HepG2 (cell line): Measurements from ENCODE around the gene SLC25A36. TPM values are rescaled to one million over a fixed set of nuclear protein-coding genes. Genes with fewer than 3 reads are reported as not detected.
A peak's percentile ranks its signal among the peaks of the same experiment; 100 is the strongest.

Source experiments
- AHDC1 ChIP-seq: sonication (generic); formaldehyde crosslinking; IDR thresholded peaks from 2 replicates; pipeline ENCODE4 v1.5.1; 2020; ENCODE audit warnings: mild to moderate bottlenecking, missing genetic modification reagents, borderline replicate concordance
- CREM ChIP-seq, 2 experiments: sonication (generic) in 1 of 2; formaldehyde crosslinking in 1 of 2; IDR thresholded peaks; 2 replicates each; pipeline versions ENCODE4 v1.4.0 to v1.6.1; 2016 to 2020; ENCODE audit warnings: antibody characterized with exemption in 1 of 2, mild to moderate bottlenecking in 1 of 2, missing genetic modification reagents in 1 of 2
- EED ChIP-seq: sonication (generic); formaldehyde crosslinking; IDR thresholded peaks from 2 replicates; pipeline ENCODE4 v1.5.0; 2020; ENCODE audit warnings: mild to moderate bottlenecking, missing genetic modification reagents
- FOXO1 ChIP-seq: sonication (generic); formaldehyde crosslinking; IDR thresholded peaks from 2 replicates; pipeline ENCODE4 v1.4.0; 2020; ENCODE audit warnings: missing genetic modification reagents
- HNRNPK ChIP-seq: fragments of 200-400 bp; formaldehyde crosslinking; IDR thresholded peaks from 2 replicates; pipeline ENCODE4 v1.6.1; 2018; ENCODE audit warnings: low read length, low read depth, moderate library complexity, mild to moderate bottlenecking; ENCODE audit not compliant: poor library complexity, severe bottlenecking
- MAFF ChIP-seq: IDR thresholded peaks from 2 replicates; pipeline ENCODE4 v1.6.1; 2011; ENCODE audit warnings: low read depth, low read length, improper control_type of control experiment
- MLLT10 ChIP-seq: sonication (generic); formaldehyde crosslinking; IDR thresholded peaks from 2 replicates; pipeline ENCODE4 v1.4.0; 2020; ENCODE audit warnings: missing genetic modification reagents
- ONECUT2 ChIP-seq: sonication (generic); formaldehyde crosslinking; IDR thresholded peaks from 2 replicates; pipeline ENCODE4 v1.4.0; 2020; ENCODE audit warnings: missing genetic modification reagents
- PRDM10 ChIP-seq: sonication (generic); formaldehyde crosslinking; IDR thresholded peaks from 2 replicates; pipeline ENCODE4 v1.4.0; 2020; ENCODE audit warnings: low read depth, missing genetic modification reagents
- ZBTB3 ChIP-seq: sonication (generic); formaldehyde crosslinking; IDR thresholded peaks from 2 replicates; pipeline ENCODE4 v1.4.0; 2020; ENCODE audit warnings: low read depth, mild to moderate bottlenecking, moderate library complexity, missing genetic modification reagents, borderline replicate concordance
- ZFP36L2 ChIP-seq: sonication (generic); formaldehyde crosslinking; IDR thresholded peaks from 2 replicates; pipeline ENCODE4 v1.4.0; 2020; ENCODE audit warnings: missing genetic modification reagents
- ZFYVE20 ChIP-seq: sonication (generic); formaldehyde crosslinking; IDR thresholded peaks from 2 replicates; pipeline ENCODE4 v1.8.0; 2023; ENCODE audit warnings: low read depth, mild to moderate bottlenecking, moderate library complexity, missing genetic modification reagents, borderline replicate concordance
- ZNF12 ChIP-seq: sonication (generic); formaldehyde crosslinking; IDR thresholded peaks from 2 replicates; pipeline ENCODE4 v1.5.0; 2020; ENCODE audit warnings: missing genetic modification reagents
- ZNF264 ChIP-seq: sonication (generic); formaldehyde crosslinking; IDR thresholded peaks from 2 replicates; pipeline ENCODE4 v1.4.0; 2020; ENCODE audit warnings: missing genetic modification reagents
- ZNF607 ChIP-seq: sonication (generic); formaldehyde crosslinking; IDR thresholded peaks from 2 replicates; pipeline ENCODE4 v1.5.1; 2020; ENCODE audit warnings: missing genetic modification reagents, mild to moderate bottlenecking, borderline replicate concordance
- ZNF879 ChIP-seq: sonication (generic); formaldehyde crosslinking; IDR thresholded peaks from 2 replicates; pipeline ENCODE4 v1.8.1; 2023; ENCODE audit warnings: missing genetic modification reagents
- ZUFSP ChIP-seq: sonication (generic); formaldehyde crosslinking; IDR thresholded peaks from 2 replicates; pipeline ENCODE4 v1.9.0; 2021; ENCODE audit warnings: missing genetic modification reagents, mild to moderate bottlenecking, borderline replicate concordance
- polyA plus RNA-seq, 8 experiments: library from polyadenylated mRNA; depleted of rRNA in 3 of 8; stranded (reverse) in 7 of 8; unstranded in 1 of 8; fragments of >200 nt; fragmentation: Illumina TruSeq in 4 of 8; extraction: Trizol in 4 of 8; gene quantifications; 2 replicates each; pipeline versions ENCODE4 v1.2.1 to v1.2.3, GENCODE V29; 2011 to 2016; ENCODE audit warnings: low read depth in 4 of 8, missing spikeins in 1 of 8, mixed read lengths in 1 of 8; ENCODE audit not compliant: insufficient read depth in 1 of 8
- total RNA-seq, 5 experiments: library from RNA; depleted of rRNA; stranded (reverse); fragments of >200 nt; fragmentation: Illumina TruSeq; extraction: Trizol; gene quantifications; 2 replicates each; pipeline ENCODE4 v1.2.3, GENCODE V29; 2016; ENCODE audit warnings: low read depth in 1 of 5

The SLC25A36 gene
- total and polyA plus RNA-seq, 2 of the 13 experiments (the other 11 are each of a cell fraction or from before 2014, with no cell fraction given), result 30.6 to 85.6 TPM

- TF ChIP-seq ZBTB3 (CRISPR knock-in tag) (no peak), ONECUT2 (CRISPR knock-in tag) (peak; percentile 52), AHDC1 (CRISPR knock-in tag) (peak; percentile 24), ZNF879 (peak; percentile 92; the same call in 1 of the 2 replicates), ZUFSP (CRISPR knock-in tag) (no peak), FOXO1 (CRISPR knock-in tag) (peak; percentile 28; the same call in 1 of the 2 replicates), MAFF (no peak), ZFYVE20 (CRISPR knock-in tag) (0 out of 2 replicates have a peak, but pooled peaks have one; percentile 59), HNRNPK (no peak), PRDM10 (peak; percentile 82; the same call in 1 of the 2 replicates), ZNF607 (peak; percentile 95), ZFP36L2 (CRISPR knock-in tag) (peak; percentile 95), ZNF264 (CRISPR knock-in tag) (peak; percentile 79), ZNF12 (peak; percentile 43; the same call in 1 of the 2 replicates), MLLT10 (CRISPR knock-in tag) (no peak), CREM (IDR thresholded peaks at IDR 0.05) (peak; percentile 94), CREM (CRISPR knock-in tag; IDR thresholded peaks at IDR 0.05) (peak; percentile 54), EED (CRISPR knock-in tag) (peak; percentile 45; the same call in 1 of the 2 replicates)
Measured at GRCh38 chr3:140941434-140942220, at the start of gene SLC25A36 (continued).
